Stimulated activated naive B cell treated with anti-CD40 and anti-IgM and Interleukin-4, amounts not matched to agents 10 μg/mL and 1 μg/mL and 100 μg/mL, for 72 hours (primary cell): ENCODE data around the gene ENHO.
"Not testable (repeated sequence)": the region's sequence is repeated elsewhere in the genome, so short reads cannot be mapped to it uniquely, and the experiment has no call there.

Source experiments
- ATAC-seq, 2 donors: fragments of 150-1000 bp; cut with Tn5 transposase; replicated peaks; 2 replicates each; pipeline ENCODE4 v1.10.0; 2021; ENCODE audit warnings: moderate library complexity in 1 of 2
- DNase-seq: peaks from one replicate; pipeline ENCODE4 v3.0.0; 2021
- H3K27ac Mint-ChIP-seq: one replicate; pipeline ENCODE4 v1.8.0; 2022; ENCODE audit warnings: mild to moderate bottlenecking, mixed read lengths
- H3K27me3 Mint-ChIP-seq, 2 donors: one replicate each; pipeline ENCODE4 v1.8.0; 2022; ENCODE audit warnings: mixed read lengths in 2 of 2
- H3K36me3 Mint-ChIP-seq, 2 donors: one replicate each; pipeline ENCODE4 v1.8.0; 2022; ENCODE audit warnings: mixed read lengths in 2 of 2, mild to moderate bottlenecking in 1 of 2
- H3K4me1 Mint-ChIP-seq, 2 donors: one replicate each; pipeline ENCODE4 v1.8.0; 2022; ENCODE audit warnings: mixed read lengths in 2 of 2, mild to moderate bottlenecking in 1 of 2
- H3K4me3 Mint-ChIP-seq, 2 donors: one replicate each; pipeline ENCODE4 v1.8.0; 2022; ENCODE audit warnings: mild to moderate bottlenecking in 2 of 2, mixed read lengths in 2 of 2, moderate library complexity in 1 of 2
- H3K9me3 Mint-ChIP-seq, 2 donors: one replicate each; pipeline ENCODE4 v1.8.0; 2022; ENCODE audit warnings: mixed read lengths in 2 of 2, mild to moderate bottlenecking in 1 of 2

ENHO gene

DNA sequence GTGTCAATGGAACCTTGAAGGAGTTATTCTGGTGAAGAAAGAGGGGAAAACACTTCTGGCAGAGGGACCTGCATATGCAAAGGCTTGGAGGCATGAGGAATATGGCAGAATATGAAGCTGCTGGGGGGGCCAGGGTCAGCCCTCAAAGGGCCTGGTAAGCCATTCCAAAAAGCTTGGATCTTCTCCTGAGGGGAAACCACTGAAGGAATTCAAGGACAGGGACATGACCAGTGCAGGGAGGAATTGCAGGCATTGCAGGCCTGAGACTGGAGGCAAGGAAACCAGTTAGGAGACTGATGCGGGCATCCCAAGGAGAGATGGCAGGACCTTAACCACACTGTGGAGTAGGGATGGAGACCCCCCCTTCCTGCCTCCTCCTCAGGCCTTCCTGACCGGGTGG, 21.4 kb downstream of the ENHO start:
- H3K36me3 Mint-ChIP-seq: no peaks in the 10 kb centered on the region
- peaks cover 2 to 4% of the 10 kb centered on the region in 2 donors for H3K4me1 Mint-ChIP-seq
- no peak for DNase-seq
- no peak for ATAC-seq
- H3K27ac Mint-ChIP-seq: no peak overlapping the region
- no peaks in the 10 kb centered on the region for H3K9me3 Mint-ChIP-seq
- H3K27me3 Mint-ChIP-seq: peaks cover 35 to 47% of the 10 kb centered on the region in 2 donors
- H3K4me3 Mint-ChIP-seq: no peak overlapping the region

DNA sequence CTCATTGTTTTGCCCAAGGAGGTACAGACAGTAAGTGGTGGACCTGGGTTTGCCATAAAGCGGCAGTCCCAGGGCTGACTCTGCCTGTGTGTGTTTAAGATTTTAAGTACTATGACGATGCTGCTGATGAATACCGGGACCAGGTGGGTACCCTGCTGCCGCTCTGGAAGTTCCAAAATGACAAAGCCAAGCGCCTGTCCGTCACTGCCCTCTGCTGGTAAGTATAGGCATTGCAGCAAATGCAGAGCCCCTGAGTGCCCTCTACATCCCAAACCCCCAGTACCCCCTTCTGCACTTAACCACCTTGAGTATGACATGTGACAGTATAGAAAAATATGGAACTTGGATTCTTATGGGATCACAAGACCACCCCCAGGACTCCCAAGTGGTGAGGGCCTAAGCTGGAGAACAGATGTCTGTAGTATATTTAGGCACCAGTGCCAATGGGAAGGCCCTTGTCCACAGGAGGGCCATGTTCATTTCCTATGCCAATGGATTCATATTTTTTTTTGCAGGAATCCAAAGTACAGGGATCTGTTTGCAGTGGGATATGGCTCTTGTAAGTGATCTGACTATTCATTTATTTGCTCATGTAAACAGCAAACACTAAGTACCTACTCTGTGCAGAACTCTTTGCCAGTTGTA, 22.0 kb downstream of the ENHO start:
- Mint-ChIP-seq H3K4me3 (no peak overlapping the region), H3K4me1 (peaks cover 2 to 4% of the 10 kb centered on the region in 2 donors), H3K27ac (no peak overlapping the region), H3K27me3 (peaks cover 35 to 50% of the 10 kb centered on the region in 2 donors), H3K36me3 (no peaks in the 10 kb centered on the region), H3K9me3 (no peaks in the 10 kb centered on the region)
- ATAC-seq (peak; percentile 82 to 93), DNase-seq (peak; percentile 68)

- H3K27ac Mint-ChIP-seq: no peak overlapping the region
Measured at GRCh38 chr9:34499076-34499475, 23.7 kb downstream of the ENHO start.

GRCh38 chr9:34498553-34498952, 24.2 kb downstream of the ENHO start:
- Mint-ChIP-seq H3K36me3 (no peaks in the 10 kb centered on the region), H3K9me3 (peaks cover 0 to 1% of the 10 kb centered on the region in 2 donors), H3K27ac (no peak overlapping the region), H3K4me1 (peaks cover 2 to 4% of the 10 kb centered on the region in 2 donors), H3K4me3 (no peak overlapping the region), H3K27me3 (peaks cover 32 to 46% of the 10 kb centered on the region in 2 donors)
- ATAC-seq (no peak), DNase-seq (no peak)

More at GRCh38 chr9:34499076-34499475, 23.7 kb downstream of the ENHO start:
- Mint-ChIP-seq H3K4me3 (no peak overlapping the region), H3K9me3 (no peaks in the 10 kb centered on the region), H3K36me3 (no peaks in the 10 kb centered on the region), H3K4me1 (peaks cover 2 to 4% of the 10 kb centered on the region in 2 donors), H3K27me3 (peaks cover 32 to 45% of the 10 kb centered on the region in 2 donors)
- no peak for DNase-seq
- ATAC-seq: no peak

GRCh38 chr9:34496149-34496712, 26.6 kb downstream of the ENHO start:
- no peaks in the 10 kb centered on the region for H3K36me3 Mint-ChIP-seq
- no peak for ATAC-seq
- H3K4me1 Mint-ChIP-seq: peaks cover 2 to 4% of the 10 kb centered on the region in 2 donors
- no peak for DNase-seq
- peaks cover 49 to 63% of the 10 kb centered on the region in 2 donors for H3K27me3 Mint-ChIP-seq
- peaks cover 0 to 1% of the 10 kb centered on the region in 2 donors for H3K9me3 Mint-ChIP-seq
- H3K4me3 Mint-ChIP-seq: no peak overlapping the region
- H3K27ac Mint-ChIP-seq: no peak overlapping the region

- Mint-ChIP-seq H3K4me3 (no peak overlapping the region), H3K9me3 (peaks cover 0 to 1% of the 10 kb centered on the region in 2 donors), H3K36me3 (no peaks in the 10 kb centered on the region), H3K27ac (no peak overlapping the region), H3K4me1 (no peaks in the 10 kb centered on the region), H3K27me3 (peaks cover 56 to 62% of the 10 kb centered on the region in 2 donors)
- DNase-seq (no peak), ATAC-seq (no peak)
Measured at GRCh38 chr9:34493972-34494535, 28.7 kb downstream of the ENHO start.

- Mint-ChIP-seq H3K4me3 (no peak overlapping the region), H3K4me1 (no peaks in the 10 kb centered on the region), H3K27me3 (peaks cover 60 to 68% of the 10 kb centered on the region in 2 donors), H3K27ac (no peak overlapping the region), H3K36me3 (no peaks in the 10 kb centered on the region), H3K9me3 (peaks cover 0 to 1% of the 10 kb centered on the region in 2 donors)
- DNase-seq: no peak
- no peak for ATAC-seq
Measured at GRCh38 chr9:34492051-34492450, 30.7 kb downstream of the ENHO start.

DNA sequence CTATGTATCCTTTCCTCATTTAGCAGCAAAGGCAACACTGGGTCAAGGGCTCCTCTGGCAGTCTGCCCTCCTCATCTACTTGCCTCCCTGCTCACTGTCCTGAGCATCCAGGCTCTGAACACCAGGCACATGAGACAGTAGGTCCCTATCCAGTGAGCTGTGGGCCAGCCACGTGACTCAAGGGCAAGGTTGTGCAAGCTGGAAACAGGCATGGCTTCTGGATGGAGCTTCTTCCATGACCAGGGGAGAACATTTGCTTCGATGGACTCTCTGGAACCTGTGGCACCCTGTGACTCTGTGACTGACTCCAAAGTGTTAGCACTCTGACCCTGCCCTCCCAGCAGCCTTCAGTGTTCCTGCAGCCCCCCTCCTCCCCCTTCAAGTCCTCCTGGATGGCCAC, 31.2 kb downstream of the ENHO start:
- ATAC-seq (no peak), DNase-seq (no peak)
- Mint-ChIP-seq H3K27me3 (peaks cover 58 to 71% of the 10 kb centered on the region in 2 donors), H3K9me3 (peaks cover 0 to 1% of the 10 kb centered on the region in 2 donors), H3K4me1 (peaks cover 2 to 3% of the 10 kb centered on the region in 2 donors), H3K36me3 (no peaks in the 10 kb centered on the region), H3K4me3 (no peak overlapping the region), H3K27ac (no peak overlapping the region)

- no peak for DNase-seq
- peaks cover 51 to 74% of the 10 kb centered on the region in 2 donors for H3K27me3 Mint-ChIP-seq
- no peak overlapping the region for H3K27ac Mint-ChIP-seq
- ATAC-seq: no peak
- H3K9me3 Mint-ChIP-seq: peaks cover 0 to 1% of the 10 kb centered on the region in 2 donors
- peaks cover 3 to 6% of the 10 kb centered on the region in 2 donors for H3K4me1 Mint-ChIP-seq
- no peak overlapping the region for H3K4me3 Mint-ChIP-seq
- H3K36me3 Mint-ChIP-seq: no peaks in the 10 kb centered on the region
Measured at GRCh38 chr9:34490760-34491159, 32.0 kb downstream of the ENHO start.

DNA sequence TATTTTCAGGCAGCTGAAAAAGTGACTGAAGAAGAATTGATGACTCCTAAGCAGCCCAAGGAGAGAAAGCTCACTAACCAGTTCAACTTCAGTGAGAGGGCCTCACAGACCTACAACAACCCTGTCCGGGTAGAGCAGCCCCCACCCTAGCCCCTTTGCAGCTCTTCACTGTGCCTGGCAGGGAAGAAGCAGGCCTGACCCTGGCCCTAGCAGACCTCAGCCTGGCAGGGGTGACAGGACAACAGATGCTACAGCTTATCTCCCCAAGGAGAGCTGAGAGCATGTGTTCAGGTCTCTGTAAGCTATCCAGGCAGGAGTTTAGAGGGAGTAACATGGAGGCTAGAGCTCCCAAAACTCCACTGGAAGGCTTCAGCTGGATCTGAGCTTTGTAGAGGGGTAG, 32.4 kb downstream of the ENHO start:
- H3K27ac Mint-ChIP-seq: no peak overlapping the region
- peaks cover 50 to 74% of the 10 kb centered on the region in 2 donors for H3K27me3 Mint-ChIP-seq
- ATAC-seq (no peak), DNase-seq (no peak)
- H3K9me3 Mint-ChIP-seq: peaks cover 0 to 1% of the 10 kb centered on the region in 2 donors
- H3K4me3 Mint-ChIP-seq: no peak overlapping the region
- H3K36me3 Mint-ChIP-seq: no peaks in the 10 kb centered on the region
- H3K4me1 Mint-ChIP-seq: peaks cover 3 to 6% of the 10 kb centered on the region in 2 donors

GRCh38 chr9:34486572-34486971, 36.2 kb downstream of the ENHO start:
- H3K9me3 Mint-ChIP-seq: no peaks in the 10 kb centered on the region
- H3K27me3 Mint-ChIP-seq: peaks cover 23 to 47% of the 10 kb centered on the region in 2 donors
- ATAC-seq: peak; percentile 73
- peaks cover 3 to 6% of the 10 kb centered on the region in 2 donors for H3K4me1 Mint-ChIP-seq
- H3K4me3 Mint-ChIP-seq: no peak overlapping the region
- DNase-seq: no peak
- H3K27ac Mint-ChIP-seq: no peak overlapping the region
- H3K36me3 Mint-ChIP-seq: no peaks in the 10 kb centered on the region

DNA sequence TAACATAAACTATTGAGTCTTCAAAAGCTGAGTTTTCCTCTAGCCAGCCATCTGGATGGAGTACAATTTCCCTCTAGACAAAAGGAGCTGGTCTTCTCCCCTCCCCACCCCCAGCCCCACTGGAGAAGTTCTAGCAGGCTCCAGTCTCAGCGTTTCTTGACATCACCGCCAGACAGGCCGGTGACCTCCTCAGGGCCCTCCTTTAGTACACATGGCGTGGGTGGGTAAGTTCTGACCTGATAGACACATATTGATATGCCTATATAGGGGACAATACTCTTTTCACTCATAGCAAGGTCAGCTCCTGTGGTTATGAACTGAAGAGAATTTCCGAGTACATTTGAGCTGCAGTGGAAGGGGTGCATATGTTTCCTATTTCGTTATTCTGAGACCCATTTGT, 37.0 kb downstream of the ENHO start:
- ATAC-seq (no peak), DNase-seq (no peak)
- Mint-ChIP-seq H3K4me3 (no peak overlapping the region), H3K9me3 (no peaks in the 10 kb centered on the region), H3K27ac (no peak overlapping the region), H3K27me3 (peaks cover 18 to 43% of the 10 kb centered on the region in 2 donors), H3K4me1 (peaks cover 3 to 6% of the 10 kb centered on the region in 2 donors), H3K36me3 (no peaks in the 10 kb centered on the region)

- DNase-seq: no peak
- no peaks in the 10 kb centered on the region for H3K9me3 Mint-ChIP-seq
- H3K4me3 Mint-ChIP-seq: no peak overlapping the region
- no peak for ATAC-seq
- H3K27me3 Mint-ChIP-seq: peaks cover 12 to 32% of the 10 kb centered on the region in 2 donors
- no peak overlapping the region for H3K27ac Mint-ChIP-seq
- H3K36me3 Mint-ChIP-seq: no peaks in the 10 kb centered on the region
- H3K4me1 Mint-ChIP-seq: peaks cover 3 to 6% of the 10 kb centered on the region in 2 donors
Measured at GRCh38 chr9:34484678-34485077, 38.1 kb downstream of the ENHO start.

DNA sequence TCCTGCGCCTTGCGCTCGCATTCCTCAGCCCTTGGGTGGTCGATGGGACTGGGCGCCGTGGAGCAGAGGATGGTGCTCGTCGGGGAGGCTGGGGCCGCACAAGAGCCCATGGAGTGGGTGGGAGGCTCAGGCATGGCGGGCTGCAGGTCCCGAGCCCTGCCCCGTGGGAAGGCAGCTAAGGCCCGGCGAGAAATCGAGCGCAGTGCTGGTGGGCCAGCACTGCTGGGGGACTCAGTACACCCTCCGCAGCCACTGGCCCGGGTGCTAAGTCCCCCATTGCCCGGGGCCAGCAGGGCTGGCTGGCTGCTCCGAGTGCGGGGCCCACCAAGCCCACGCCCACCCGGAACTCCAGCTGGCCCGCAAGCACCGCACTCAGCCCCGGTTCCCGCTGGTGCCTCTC, 40.0 kb downstream of the ENHO start:
- not testable (repeated sequence) for H3K4me1 Mint-ChIP-seq, H3K27ac Mint-ChIP-seq, H3K4me3 Mint-ChIP-seq, ATAC-seq, H3K36me3 Mint-ChIP-seq, DNase-seq, H3K9me3 Mint-ChIP-seq
- H3K27me3 Mint-ChIP-seq: peaks cover 14 to 16% of the 10 kb centered on the region in 2 donors

- H3K36me3 Mint-ChIP-seq, ATAC-seq, DNase-seq: not testable (repeated sequence)
Measured at GRCh38 chr9:34481620-34482019, 41.2 kb downstream of the ENHO start.

More at GRCh38 chr9:34481620-34482019, 41.2 kb downstream of the ENHO start:
- peaks cover 11% of the 10 kb centered on the region in 2 donors for H3K27me3 Mint-ChIP-seq
- H3K4me3 Mint-ChIP-seq, H3K27ac Mint-ChIP-seq, H3K9me3 Mint-ChIP-seq, H3K4me1 Mint-ChIP-seq: not testable (repeated sequence)
